Measurements from ENCODE around the gene CLMP.

DNA sequence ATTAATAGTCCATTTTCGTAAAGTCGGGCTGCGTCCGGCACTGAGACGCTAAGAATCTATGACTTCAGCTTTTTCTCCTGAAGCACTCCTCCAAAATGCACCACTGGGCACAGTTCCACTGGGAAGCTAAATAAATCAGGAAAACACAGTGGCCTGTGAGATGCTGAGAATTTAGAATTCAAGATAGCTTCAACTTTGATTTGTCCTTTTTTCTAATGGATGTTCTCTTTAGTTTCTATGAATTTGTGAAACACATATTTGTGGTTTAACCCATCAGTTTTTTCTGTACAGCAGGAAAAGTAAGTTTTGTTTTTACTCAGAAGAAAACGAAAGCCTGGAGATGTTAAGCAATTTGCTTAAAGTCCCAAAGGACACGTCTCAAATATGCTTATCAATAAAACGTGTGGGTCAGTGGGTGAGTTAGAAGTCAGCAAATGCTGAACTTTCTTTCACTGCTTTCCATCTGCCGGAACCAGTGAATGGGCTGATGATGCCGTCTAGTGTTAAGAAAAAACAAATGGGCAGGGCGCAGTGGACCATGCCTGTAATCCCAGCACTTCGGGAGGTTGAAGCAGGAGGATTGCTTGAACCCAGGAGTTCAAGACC lies 40.7 kb upstream of the CLMP start:
- no peak for TF ChIP-seq GATA3 (IDR thresholded peaks at IDR 0.05; ENCODE audit: low read depth, low read length)
- no peak for TF ChIP-seq GATA2 (IDR thresholded peaks at IDR 0.05; ENCODE audit: low read depth, low read length)

Measured in SH-SY5Y (cell line).